Gastrocnemius medialis (tissue), 4 donors: Measurements from ENCODE around the gene PPFIA1.

ENCODE experiments used
- POLR2A ChIP-seq, 2 donors: fragments of 450-650 bp; IDR thresholded peaks; one replicate each; pipeline ENCODE4 v1.6.1; 2017; ENCODE audit warnings: antibody characterized with exemption in 2 of 2, mild to moderate bottlenecking in 2 of 2, moderate library complexity in 2 of 2
- TF ChIP-seq, protein P1 (sequence below), 5 experiments: fragments of 450-650 bp in 3 of 5; fragments of 200-600 bp in 2 of 5; sonication (generic) in 2 of 5; IDR thresholded peaks in 4 of 5; conservative IDR thresholded peaks in 1 of 5; 1 replicate in 4 of 5; 2 replicates in 1 of 5; pipeline ENCODE4 v1.5.1; 2016 to 2019; ENCODE audit warnings: antibody characterized with exemption in 5 of 5, mild to moderate bottlenecking in 3 of 5, moderate library complexity in 3 of 5

DNA sequence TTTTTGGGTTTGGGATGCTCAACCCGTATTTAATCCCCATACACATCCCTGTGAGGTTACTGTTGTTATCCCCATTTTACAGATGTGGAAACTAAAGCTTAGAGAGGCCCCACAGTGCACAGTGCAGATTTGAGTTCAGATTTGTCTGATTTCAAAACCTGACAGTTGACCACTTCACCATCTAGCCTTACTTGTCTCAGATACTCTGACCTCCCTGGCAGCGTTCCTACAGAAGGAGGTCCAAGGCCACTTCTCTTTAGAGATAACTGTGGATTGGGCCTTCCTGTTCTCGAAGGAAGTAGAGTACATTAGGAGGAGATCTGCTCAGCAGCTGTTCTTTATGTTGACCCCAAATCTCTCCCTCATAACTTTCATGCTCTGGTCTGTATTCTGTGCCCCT lies 81.2 kb downstream of the PPFIA1 start:
- TF ChIP-seq, protein P1, sequence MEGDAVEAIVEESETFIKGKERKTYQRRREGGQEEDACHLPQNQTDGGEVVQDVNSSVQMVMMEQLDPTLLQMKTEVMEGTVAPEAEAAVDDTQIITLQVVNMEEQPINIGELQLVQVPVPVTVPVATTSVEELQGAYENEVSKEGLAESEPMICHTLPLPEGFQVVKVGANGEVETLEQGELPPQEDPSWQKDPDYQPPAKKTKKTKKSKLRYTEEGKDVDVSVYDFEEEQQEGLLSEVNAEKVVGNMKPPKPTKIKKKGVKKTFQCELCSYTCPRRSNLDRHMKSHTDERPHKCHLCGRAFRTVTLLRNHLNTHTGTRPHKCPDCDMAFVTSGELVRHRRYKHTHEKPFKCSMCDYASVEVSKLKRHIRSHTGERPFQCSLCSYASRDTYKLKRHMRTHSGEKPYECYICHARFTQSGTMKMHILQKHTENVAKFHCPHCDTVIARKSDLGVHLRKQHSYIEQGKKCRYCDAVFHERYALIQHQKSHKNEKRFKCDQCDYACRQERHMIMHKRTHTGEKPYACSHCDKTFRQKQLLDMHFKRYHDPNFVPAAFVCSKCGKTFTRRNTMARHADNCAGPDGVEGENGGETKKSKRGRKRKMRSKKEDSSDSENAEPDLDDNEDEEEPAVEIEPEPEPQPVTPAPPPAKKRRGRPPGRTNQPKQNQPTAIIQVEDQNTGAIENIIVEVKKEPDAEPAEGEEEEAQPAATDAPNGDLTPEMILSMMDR (IDR thresholded peaks at IDR 0.05 in 4 of 5, conservative IDR thresholded peaks at IDR 0.05 in 1 of 5), result no peak
- TF ChIP-seq POLR2A (IDR thresholded peaks at IDR 0.05), result no peak
